HCT116 (cell line): ENCODE data around the gene COL4A1. TPM values are rescaled to one million over a fixed set of nuclear protein-coding genes. Genes with fewer than 3 reads are reported as not detected.

Source experiments
- ATAC-seq: fragments of 200-7000 bp; cut with Tn5 transposase; 2 replicates; pipeline ENCODE4 v1.9.1; 2020; ENCODE audit warnings: mild to moderate bottlenecking, moderate library complexity
- BruUV-seq: library from RNA; stranded (reverse); fragments of 400-500 nt; replicated peaks from 2 replicates; lab custom pipeline; 2021; lab: Mats Ljungman, UMichigan
- CTCF ChIA-PET: fragments of 300-600 bp; sonication (Branson Sonifier 250); formaldehyde crosslinking; loops from one replicate; lab custom pipeline; 2021; ENCODE audit warnings: antibody characterized with exemption; lab: Charles Lee
- POLR2A ChIA-PET: fragments of 300-600, 350-600 bp; sonication (Branson Sonifier 250); formaldehyde crosslinking; loops from one replicate; lab custom pipeline; 2021; ENCODE audit warnings: antibody characterized with exemption; lab: Charles Lee
- RAD21 ChIA-PET, 2 experiments: fragments of 300-600 bp; sonication (Branson Sonifier 250); formaldehyde crosslinking; loops; one replicate each; lab custom pipeline; 2023; ENCODE audit warnings: low total read pairs in 2 of 2; ENCODE audit not compliant: uncharacterized antibody in 2 of 2, unreplicated experiment in 2 of 2, low non-redundant PET in 1 of 2; lab: Charles Lee
- DNase-seq: peaks from one replicate; pipeline ENCODE4 v3.0.0-alpha.2; 2010; ENCODE audit warnings: low read depth, low spot score
- H2AFZ ChIP-seq: fragments of 200-600 bp; shearing (Covaris generic), sonication (generic); 2 replicates; pipeline ENCODE4 v1.6.1; 2017; ENCODE audit warnings: low read depth, mixed run types, mixed read lengths, antibody characterized with exemption, low read length; ENCODE audit not compliant: poor library complexity, severe bottlenecking
- H3K27ac ChIP-seq: 2 replicates; pipeline ENCODE4 v1.5.1; 2012; ENCODE audit warnings: low read depth, low read length
- H3K27me3 ChIP-seq: fragments of 200-600 bp; sonication (generic); 2 replicates; pipeline ENCODE4 v1.6.1; 2016; ENCODE audit warnings: mixed run types, low read length, mixed read lengths; ENCODE audit not compliant: insufficient read depth
- H3K36me3 ChIP-seq, 2 experiments: fragments of 200-500 bp in 1 of 2; fragments of 200-600 bp in 1 of 2; sonication (Bioruptor generic) in 1 of 2; sonication (generic) in 1 of 2; 2 replicates each; pipeline versions ENCODE4 v1.5.1 to v1.6.1; 2014 to 2016; ENCODE audit warnings: low read length in 2 of 2, inconsistent platforms in 1 of 2, mixed read lengths in 1 of 2, mixed run types in 1 of 2; ENCODE audit not compliant: insufficient read depth in 2 of 2, control insufficient read depth in 1 of 2
- H3K4me1 ChIP-seq, 2 experiments: fragments of 200-600 bp in 1 of 2; sonication (generic) in 1 of 2; 2 replicates each; pipeline versions ENCODE4 v1.5.1 to v1.6.1; 2012 to 2017; ENCODE audit warnings: low read length in 2 of 2, inconsistent platforms in 1 of 2, mild to moderate bottlenecking in 1 of 2, mixed read lengths in 1 of 2, mixed run types in 1 of 2, moderate library complexity in 1 of 2; ENCODE audit not compliant: insufficient read depth in 2 of 2, control insufficient read depth in 1 of 2
- H3K4me2 ChIP-seq: fragments of 200-600 bp; sonication (generic); 2 replicates; pipeline ENCODE4 v1.6.1; 2017; ENCODE audit warnings: mixed run types, low read length, mixed read lengths
- H3K4me3 ChIP-seq, 2 experiments: fragments of 200-600 bp in 1 of 2; sonication (generic) in 1 of 2; replicated peaks in 1 of 2; 2 replicates each; pipeline ENCODE4 v1.5.1; 2011 to 2016; ENCODE audit warnings: low read length in 2 of 2, control low read depth in 1 of 2, low read depth in 1 of 2, mild to moderate bottlenecking in 1 of 2, mixed read lengths in 1 of 2, mixed run types in 1 of 2
- H3K79me2 ChIP-seq: fragments of 200-600 bp; sonication (generic); 2 replicates; pipeline ENCODE4 v1.6.1; 2017; ENCODE audit warnings: mild to moderate bottlenecking, mixed run types, low read length, moderate library complexity, mixed read lengths; ENCODE audit not compliant: insufficient read depth
- H3K9ac ChIP-seq: fragments of 200-600 bp; sonication (generic); 2 replicates; pipeline ENCODE4 v1.6.1; 2016; ENCODE audit warnings: low read length, mixed read lengths
- H3K9me2 ChIP-seq: fragments of 200-600 bp; sonication (generic), shearing (Covaris generic); 2 replicates; pipeline ENCODE4 v1.6.1; 2017; ENCODE audit warnings: mixed run types, mild to moderate bottlenecking, moderate library complexity; ENCODE audit not compliant: insufficient read depth
- H3K9me3 ChIP-seq, 2 experiments: fragments of 200-500 bp in 1 of 2; fragments of 200-600 bp in 1 of 2; sonication (Bioruptor generic) in 1 of 2; sonication (generic) in 1 of 2; 2 replicates each; pipeline ENCODE4 v1.6.1; 2014 to 2017; ENCODE audit warnings: low read length in 2 of 2, mixed read lengths in 2 of 2, inconsistent platforms in 1 of 2, low read depth in 1 of 2, mild to moderate bottlenecking in 1 of 2, mixed run types in 1 of 2, moderate library complexity in 1 of 2; ENCODE audit not compliant: control insufficient read depth in 1 of 2, insufficient read depth in 1 of 2
- H4K20me1 ChIP-seq: fragments of 200-600 bp; sonication (generic), shearing (Covaris generic); 2 replicates; pipeline ENCODE4 v1.6.1; 2017; ENCODE audit warnings: mixed run types, mild to moderate bottlenecking, moderate library complexity; ENCODE audit not compliant: insufficient read depth
- CBX3 ChIP-seq: IDR thresholded peaks from 2 replicates; pipeline ENCODE4 v1.6.1; 2012; ENCODE audit warnings: low read depth
- CEBPB ChIP-seq: IDR thresholded peaks from 2 replicates; pipeline ENCODE4 v1.6.1; 2012; ENCODE audit warnings: low read depth
- CTCF ChIP-seq, 3 experiments: fragments of 200-600 bp in 1 of 3; sonication (generic) in 1 of 3; IDR thresholded peaks in 2 of 3; conservative IDR thresholded peaks in 1 of 3; 2 replicates each; pipeline ENCODE4 v1.5.1; 2012 to 2017; ENCODE audit warnings: low read depth in 2 of 3, low read length in 2 of 3, antibody characterized with exemption in 1 of 3, borderline replicate concordance in 1 of 3, control low read depth in 1 of 3, mild to moderate bottlenecking in 1 of 3, mixed read lengths in 1 of 3, mixed run types in 1 of 3, moderate library complexity in 1 of 3; ENCODE audit not compliant: insufficient read depth in 1 of 3
- EGR1 ChIP-seq: IDR thresholded peaks from 2 replicates; pipeline ENCODE4 v1.6.1; 2012; ENCODE audit warnings: low read depth
- EZH2phosphoT487 ChIP-seq: fragments of 200-600 bp; IDR thresholded peaks from 2 replicates; pipeline ENCODE4 v1.6.1; 2018; ENCODE audit warnings: antibody characterized with exemption, borderline replicate concordance
- JUND ChIP-seq: IDR thresholded peaks from 2 replicates; pipeline ENCODE4 v1.6.1; 2012
- MAX ChIP-seq: IDR thresholded peaks from 2 replicates; pipeline ENCODE4 v1.6.1; 2012
- POLR2AphosphoS5 ChIP-seq: IDR thresholded peaks from 2 replicates; pipeline ENCODE4 v1.6.1; 2011; ENCODE audit warnings: mild to moderate bottlenecking, low read depth, low read length, moderate library complexity
- REST ChIP-seq: IDR thresholded peaks from 2 replicates; pipeline ENCODE4 v1.6.1; 2012; ENCODE audit warnings: low read depth
- SIN3A ChIP-seq: IDR thresholded peaks from 2 replicates; pipeline ENCODE4 v1.6.1; 2012; ENCODE audit warnings: low read depth
- SRF ChIP-seq: IDR thresholded peaks from 2 replicates; pipeline ENCODE4 v1.6.1; 2012; ENCODE audit warnings: low read depth
- TCF7L2 ChIP-seq: IDR thresholded peaks from 2 replicates; pipeline ENCODE4 v1.7.0; 2011; ENCODE audit warnings: borderline replicate concordance, inconsistent platforms; ENCODE audit not compliant: insufficient read depth, insufficient read length; ENCODE audit errors: extremely low read depth
- YY1 ChIP-seq: IDR thresholded peaks from 2 replicates; pipeline ENCODE4 v1.6.1; 2011; ENCODE audit warnings: low read length, low read depth, moderate library complexity, mild to moderate bottlenecking; ENCODE audit not compliant: insufficient replicate concordance; ENCODE audit errors: extremely low read depth
- ZNF274 ChIP-seq: fragments of 200-500 bp; sonication (Bioruptor generic); IDR thresholded peaks from 2 replicates; pipeline ENCODE4 v1.6.1; 2014; ENCODE audit warnings: mild to moderate bottlenecking, low read depth, low read length, inconsistent platforms
- intact Hi-C: fragments of 100-400 bp; cut with micrococcal nuclease; formaldehyde crosslinking; loops from 2 replicates; pipeline ENCODE4 v1.10.0; 2022
- total RNA-seq: library from RNA; stranded (reverse); gene quantifications from one replicate; pipeline ENCODE4 v1.2.1, GENCODE V29; 2021; ENCODE audit not compliant: unreplicated experiment
- TF ChIP-seq, protein P1 (sequence below): IDR thresholded peaks from 2 replicates; pipeline ENCODE4 v1.6.1; 2011; ENCODE audit warnings: mild to moderate bottlenecking, low read length, moderate library complexity; ENCODE audit not compliant: insufficient replicate concordance; ENCODE audit errors: extremely low read depth

The COL4A1 gene
- total RNA-seq, 1 experiment from 2014 or later, result 0.57 TPM

- TF ChIP-seq POLR2AphosphoS5 (no peak), MAX (no peak), EZH2phosphoT487 (no peak), SRF (no peak), SIN3A (no peak), JUND (no peak), TCF7L2 (no peak), CEBPB (no peak), CBX3 (no peak), ZNF274 (no peak), REST (no peak), EGR1 (no peak), CTCF (IDR thresholded peaks at IDR 0.05 in 2 of 3, conservative IDR thresholded peaks at IDR 0.05 in 1 of 3; ENCODE audit: borderline replicate concordance in 1 of 3, insufficient read depth in 1 of 3, low read depth in 2 of 3, low read length in 2 of 3) (no peak), YY1 (no peak)
- TF ChIP-seq, protein P1, sequence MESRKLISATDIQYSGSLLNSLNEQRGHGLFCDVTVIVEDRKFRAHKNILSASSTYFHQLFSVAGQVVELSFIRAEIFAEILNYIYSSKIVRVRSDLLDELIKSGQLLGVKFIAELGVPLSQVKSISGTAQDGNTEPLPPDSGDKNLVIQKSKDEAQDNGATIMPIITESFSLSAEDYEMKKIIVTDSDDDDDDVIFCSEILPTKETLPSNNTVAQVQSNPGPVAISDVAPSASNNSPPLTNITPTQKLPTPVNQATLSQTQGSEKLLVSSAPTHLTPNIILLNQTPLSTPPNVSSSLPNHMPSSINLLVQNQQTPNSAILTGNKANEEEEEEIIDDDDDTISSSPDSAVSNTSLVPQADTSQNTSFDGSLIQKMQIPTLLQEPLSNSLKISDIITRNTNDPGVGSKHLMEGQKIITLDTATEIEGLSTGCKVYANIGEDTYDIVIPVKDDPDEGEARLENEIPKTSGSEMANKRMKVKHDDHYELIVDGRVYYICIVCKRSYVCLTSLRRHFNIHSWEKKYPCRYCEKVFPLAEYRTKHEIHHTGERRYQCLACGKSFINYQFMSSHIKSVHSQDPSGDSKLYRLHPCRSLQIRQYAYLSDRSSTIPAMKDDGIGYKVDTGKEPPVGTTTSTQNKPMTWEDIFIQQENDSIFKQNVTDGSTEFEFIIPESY, result no peak
- DNase-seq (peak; percentile 13), ATAC-seq (peak; percentile 12)
- intact Hi-C loops, result no loop called here
- no peak overlapping the region for H3K9ac ChIP-seq
- no peaks in the 10 kb centered on the region for H3K9me3 ChIP-seq
- no peaks in the 10 kb centered on the region; the same call in 1 of the 2 replicates for H3K9me2 ChIP-seq
- peaks cover 22 to 41% of the 10 kb centered on the region in 2 experiments for H3K4me1 ChIP-seq
- BruUV-seq, result no TSS peak
- no peak overlapping the region for H3K4me3 ChIP-seq
- ChIA-PET CTCF (no interaction called here), POLR2A (no interaction called here), RAD21 (no interaction called here)
- peaks cover 4% of the 10 kb centered on the region; the same call in 1 of the 2 replicates for H3K27me3 ChIP-seq
- H3K79me2 ChIP-seq, result no peaks in the 10 kb centered on the region
- H4K20me1 ChIP-seq, result no peaks in the 10 kb centered on the region
- H3K36me3 ChIP-seq, result no peaks in the 10 kb centered on the region
- no peak overlapping the region for H2AFZ ChIP-seq
- H3K4me2 ChIP-seq, result peak overlapping the region; percentile 86
- no peak overlapping the region for H3K27ac ChIP-seq
These were observed 39.7 kb upstream of the COL4A1 start for GRCh38 chr13:110346661-110347067.
